Measurements from ENCODE around the gene KLHDC9. TPM values are rescaled to one million over a fixed set of nuclear protein-coding genes. Genes with fewer than 3 reads are reported as not detected.
"Not testable (repeated sequence)": the region's sequence is repeated elsewhere in the genome, so short reads cannot be mapped to it uniquely, and the experiment has no call there.

Gene KLHDC9
- total RNA-seq, 1 donor from 2014 or later = not detected

- H3K4me3 Mint-ChIP-seq = peak overlapping the region; percentile 97
- H3K4me1 Mint-ChIP-seq (ENCODE audit: low read depth) = peaks cover 76% of the 10 kb centered on the region
- no peaks in the 10 kb centered on the region for H3K9me3 Mint-ChIP-seq
- intact Hi-C loops (cut with micrococcal nuclease) = loop anchor here (5.0 kb wide), 2 partner anchors 118 to 282 kb away; no protein-coding TSS in a partner anchor
- peak overlapping the region; percentile 83 for H3K27ac Mint-ChIP-seq
- H3K36me3 Mint-ChIP-seq (ENCODE audit: low read depth) = peaks cover 37% of the 10 kb centered on the region
- DNase-seq (ENCODE audit: low spot score) = no peak
- no peaks in the 10 kb centered on the region for H3K27me3 Mint-ChIP-seq (ENCODE audit: insufficient read depth)
Observed at GRCh38 chr1:161115132-161115711, 17.1 kb downstream of the KLHDC9 start.

GRCh38 chr1:161115961-161116360 lies 17.8 kb downstream of the KLHDC9 start:
- H3K9me3 Mint-ChIP-seq; DNase-seq (ENCODE audit: low spot score); H3K27me3 Mint-ChIP-seq (ENCODE audit: insufficient read depth): not testable (repeated sequence)
- peak overlapping the region; percentile 97 for H3K4me3 Mint-ChIP-seq
- intact Hi-C loops (cut with micrococcal nuclease) = loop anchor here (5.0 kb wide), 2 partner anchors 119 to 281 kb away; no protein-coding TSS in a partner anchor
- peak overlapping the region; percentile 83 for H3K27ac Mint-ChIP-seq
- peaks cover 41% of the 10 kb centered on the region for H3K36me3 Mint-ChIP-seq (ENCODE audit: low read depth)
- peaks cover 81% of the 10 kb centered on the region for H3K4me1 Mint-ChIP-seq (ENCODE audit: low read depth)

- H3K27ac Mint-ChIP-seq = peak within 1 kb of the TSS; percentile 96
- no peaks in the 10 kb centered on the region for H3K27me3 Mint-ChIP-seq (ENCODE audit: insufficient read depth)
- intact Hi-C loops (cut with micrococcal nuclease) = loop anchor here (1.0 to 5.0 kb wide), 6 partner anchors 48 to 279 kb away; partner anchors contain the start of genes NDUFS2 and TSTD1
- peak within 1 kb of the TSS; percentile 97 for H3K4me3 Mint-ChIP-seq
- peaks cover 56% of the 10 kb centered on the region for H3K36me3 Mint-ChIP-seq (ENCODE audit: low read depth)
- peaks cover 75% of the 10 kb centered on the region for H3K4me1 Mint-ChIP-seq (ENCODE audit: low read depth)
- DNase-seq (ENCODE audit: low spot score) = peak; percentile 84
- no peaks in the 10 kb centered on the region for H3K9me3 Mint-ChIP-seq
Observed at GRCh38 chr1:161117759-161118581, 19.8 kb downstream of the KLHDC9 start, which contains the start of the genes NIT1 and PFDN2. Gene NIT1 (plus strand): TSS chr1:161118105. CDS start chr1:161118177, 72 bp downstream. Gene PFDN2 (minus strand): TSS chr1:161118037. CDS start chr1:161118026, 11 bp downstream.

- Mint-ChIP-seq H3K36me3 (ENCODE audit: low read depth) (peaks cover 51% of the 10 kb centered on the region), H3K4me1 (ENCODE audit: low read depth) (peaks cover 62% of the 10 kb centered on the region)
Observed at GRCh38 chr1:161119092-161119903, 21.1 kb downstream of the KLHDC9 start.

GRCh38 chr1:161121042-161121650 lies 23.0 kb downstream of the KLHDC9 start:
- Mint-ChIP-seq H3K4me3 (no peak overlapping the region), H3K36me3 (ENCODE audit: low read depth) (peaks cover 50% of the 10 kb centered on the region), H3K27ac (peak overlapping the region; percentile 63), H3K9me3 (no peaks in the 10 kb centered on the region), H3K4me1 (ENCODE audit: low read depth) (peaks cover 46% of the 10 kb centered on the region), H3K27me3 (ENCODE audit: insufficient read depth) (no peaks in the 10 kb centered on the region)
- DNase-seq (ENCODE audit: low spot score) = no peak
- intact Hi-C loops (cut with micrococcal nuclease) = no loop called here

More at GRCh38 chr1:161119092-161119903, 21.1 kb downstream of the KLHDC9 start:
- Mint-ChIP-seq H3K4me3 (peak overlapping the region; percentile 97), H3K27ac (peak overlapping the region; percentile 96), H3K27me3 (ENCODE audit: insufficient read depth) (no peaks in the 10 kb centered on the region), H3K9me3 (no peaks in the 10 kb centered on the region)
- intact Hi-C loops (cut with micrococcal nuclease) = loop anchor here (1.0 to 5.0 kb wide), 8 partner anchors 13 to 278 kb away; partner anchors contain the start of genes DEDD, KLHDC9, NDUFS2 and TSTD1
- DNase-seq (ENCODE audit: low spot score) = peak; percentile 47

GRCh38 chr1:161121834-161122233 lies 23.7 kb downstream of the KLHDC9 start:
- H3K36me3 Mint-ChIP-seq (ENCODE audit: low read depth) = peaks cover 50% of the 10 kb centered on the region

GRCh38 chr1:161122967-161123366 lies 24.8 kb downstream of the KLHDC9 start:
- no peaks in the 10 kb centered on the region for H3K9me3 Mint-ChIP-seq
- peaks cover 50% of the 10 kb centered on the region for H3K4me1 Mint-ChIP-seq (ENCODE audit: low read depth)
- intact Hi-C loops (cut with micrococcal nuclease) = no loop called here
- H3K27ac Mint-ChIP-seq = peak overlapping the region; percentile 11
- peaks cover 55% of the 10 kb centered on the region for H3K36me3 Mint-ChIP-seq (ENCODE audit: low read depth)
- H3K4me3 Mint-ChIP-seq = no peak overlapping the region
- DNase-seq (ENCODE audit: low spot score) = no peak
- H3K27me3 Mint-ChIP-seq (ENCODE audit: insufficient read depth) = no peaks in the 10 kb centered on the region

More at GRCh38 chr1:161121834-161122233, 23.7 kb downstream of the KLHDC9 start:
- no peak overlapping the region for H3K27ac Mint-ChIP-seq
- no peak overlapping the region for H3K4me3 Mint-ChIP-seq
- H3K27me3 Mint-ChIP-seq (ENCODE audit: insufficient read depth) = no peaks in the 10 kb centered on the region
- DNase-seq (ENCODE audit: low spot score) = no peak
- intact Hi-C loops (cut with micrococcal nuclease) = no loop called here
- H3K9me3 Mint-ChIP-seq = no peaks in the 10 kb centered on the region
- H3K4me1 Mint-ChIP-seq (ENCODE audit: low read depth) = peaks cover 43% of the 10 kb centered on the region

- DNase-seq (ENCODE audit: low spot score) = no peak
- Mint-ChIP-seq H3K4me3 (no peak overlapping the region), H3K36me3 (ENCODE audit: low read depth) (peaks cover 51% of the 10 kb centered on the region), H3K9me3 (no peaks in the 10 kb centered on the region), H3K27ac (no peak overlapping the region), H3K4me1 (ENCODE audit: low read depth) (peaks cover 53% of the 10 kb centered on the region), H3K27me3 (ENCODE audit: insufficient read depth) (no peaks in the 10 kb centered on the region)
- intact Hi-C loops (cut with micrococcal nuclease) = no loop called here
Observed at GRCh38 chr1:161127649-161128048, 29.5 kb downstream of the KLHDC9 start.

- Mint-ChIP-seq H3K27me3 (ENCODE audit: insufficient read depth) (no peaks in the 10 kb centered on the region), H3K27ac (no peak overlapping the region), H3K36me3 (ENCODE audit: low read depth) (peaks cover 44% of the 10 kb centered on the region), H3K4me3 (no peak overlapping the region), H3K9me3 (no peaks in the 10 kb centered on the region), H3K4me1 (ENCODE audit: low read depth) (peaks cover 53% of the 10 kb centered on the region)
- DNase-seq (ENCODE audit: low spot score) = no peak
- intact Hi-C loops (cut with micrococcal nuclease) = no loop called here
Observed at GRCh38 chr1:161128591-161129420, 30.6 kb downstream of the KLHDC9 start.

GRCh38 chr1:161130266-161130665 lies 32.1 kb downstream of the KLHDC9 start:
- peak overlapping the region; percentile 2 for H3K27ac Mint-ChIP-seq

More at GRCh38 chr1:161130266-161130665, 32.1 kb downstream of the KLHDC9 start:
- intact Hi-C loops (cut with micrococcal nuclease) = loop anchor here (10.0 kb wide), 1 partner anchor 865 kb away; the partner anchor contains the start of gene DCAF8
- peaks cover 41% of the 10 kb centered on the region for H3K36me3 Mint-ChIP-seq (ENCODE audit: low read depth)
- H3K27me3 Mint-ChIP-seq (ENCODE audit: insufficient read depth) = no peaks in the 10 kb centered on the region
- H3K9me3 Mint-ChIP-seq = no peaks in the 10 kb centered on the region
- no peak for DNase-seq (ENCODE audit: low spot score)
- no peak overlapping the region for H3K4me3 Mint-ChIP-seq
- H3K4me1 Mint-ChIP-seq (ENCODE audit: low read depth) = peaks cover 57% of the 10 kb centered on the region

All from activated T-helper 1 cell treated with anti-CD3 and anti-CD28 coated beads, Interleukin-12 subunit alpha, Interleukin-12 subunit beta, Interleukin-2, Interleukin-4 antibody, amounts not matched to agents 30 ng/mL and 10 ng/mL and 1 ng/mL, durations not matched to agents 14 hours and 24 hours and 36 hours (primary cell).